HG03139 (cell line): ENCODE data around the gene SARM1.

Experiments
- ATAC-seq: cut with Tn5 transposase; IDR thresholded peaks from one replicate; pipeline ENCODE4 v1.9.1; 2021; ENCODE audit not compliant: unreplicated experiment

Gene SARM1

DNA sequence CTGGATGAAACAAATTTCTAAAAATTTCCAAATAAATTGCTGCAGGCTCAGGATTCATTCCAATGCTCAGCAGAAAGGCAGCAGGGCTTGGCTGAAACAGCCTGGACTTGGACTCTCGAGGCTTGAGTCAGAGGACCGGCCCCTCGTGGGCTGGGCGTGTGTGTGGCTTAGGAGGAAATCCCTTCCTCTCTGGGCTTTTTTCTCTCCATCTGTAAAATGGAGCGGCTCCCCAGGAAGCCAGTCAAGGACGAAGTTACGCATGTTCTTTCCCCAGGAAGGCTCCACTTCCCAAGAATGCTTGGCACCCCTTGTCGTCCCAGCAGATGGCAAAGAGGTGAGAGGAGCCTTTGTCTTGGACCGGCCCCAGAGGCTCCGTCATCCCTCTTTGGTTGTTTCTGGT, 21.0 kb downstream of the SARM1 start:
- no peak for ATAC-seq

DNA sequence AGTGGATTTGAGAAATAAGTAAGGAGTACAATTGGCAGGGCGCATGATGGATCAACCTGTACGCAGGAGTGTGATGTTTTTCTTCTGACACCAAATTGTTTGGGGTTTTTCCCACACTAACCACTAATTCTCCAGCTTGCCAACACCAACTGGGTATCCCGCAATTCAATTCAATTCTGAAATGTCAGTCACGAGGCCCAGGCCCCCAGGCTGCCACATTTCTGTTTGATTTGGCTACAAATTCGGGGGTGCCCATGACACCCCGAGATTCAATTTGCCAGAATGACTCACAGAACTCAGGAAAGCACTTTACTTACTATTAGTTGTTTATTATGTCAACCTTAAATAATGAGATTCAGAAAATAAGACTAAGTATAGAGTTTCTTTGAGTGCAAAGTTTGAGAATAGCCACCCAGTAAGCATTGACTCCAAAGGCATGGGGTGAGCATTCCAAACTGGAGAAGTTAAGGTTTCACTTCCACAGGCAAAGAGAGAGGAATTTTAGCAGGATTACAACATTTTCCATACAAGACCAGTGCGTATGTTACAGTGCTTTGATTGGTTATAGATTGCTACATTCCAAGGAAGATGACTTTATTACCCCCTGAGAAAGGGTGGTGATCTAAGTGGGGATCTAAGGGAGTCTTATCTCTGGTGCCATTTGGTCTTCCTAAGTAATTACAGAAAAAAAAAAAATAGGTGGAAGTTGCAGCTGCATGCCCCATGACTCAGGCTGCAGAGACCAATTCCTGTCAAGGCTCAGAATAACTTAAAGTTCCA, 23.0 kb downstream of the SARM1 start:
- no peak for ATAC-seq

DNA sequence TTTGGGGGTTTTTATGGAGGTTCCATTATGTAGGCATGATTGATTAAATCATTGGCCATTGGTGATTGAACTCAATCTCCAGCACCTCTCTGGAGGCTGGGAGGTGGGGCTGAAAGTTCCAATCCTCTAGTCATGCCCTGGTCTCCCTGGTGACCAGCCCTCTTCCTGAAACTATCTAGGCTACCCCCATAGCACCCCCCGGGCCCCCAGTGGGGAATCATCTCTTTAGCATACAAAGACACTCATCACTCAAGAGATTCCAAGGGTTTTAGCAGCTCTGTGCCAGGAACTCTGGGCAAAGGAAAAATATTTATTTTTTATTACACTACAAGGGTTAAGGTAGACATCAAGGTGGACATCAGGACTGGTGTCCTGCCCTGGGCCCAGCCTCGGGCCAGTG, 23.9 kb downstream of the SARM1 start:
- ATAC-seq = no peak

DNA sequence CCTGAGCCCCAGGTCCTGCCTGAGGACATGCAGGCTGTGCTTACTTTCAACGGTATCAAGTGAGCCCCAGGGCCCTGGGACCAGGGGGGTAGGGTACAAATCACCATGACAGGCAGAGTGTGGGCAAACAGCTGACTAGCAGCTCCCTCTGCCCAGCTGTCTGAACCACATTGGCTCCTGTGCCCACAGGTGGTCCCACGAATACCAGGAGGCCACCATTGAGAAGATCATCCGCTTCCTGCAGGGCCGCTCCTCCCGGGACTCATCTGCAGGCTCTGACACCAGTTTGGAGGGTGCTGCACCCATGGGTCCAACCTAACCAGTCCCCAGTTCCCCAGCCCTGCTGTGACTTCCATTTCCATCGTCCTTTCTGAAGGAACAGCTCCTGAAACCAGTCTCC, 24.5 kb downstream of the SARM1 start:
- no peak for ATAC-seq

DNA sequence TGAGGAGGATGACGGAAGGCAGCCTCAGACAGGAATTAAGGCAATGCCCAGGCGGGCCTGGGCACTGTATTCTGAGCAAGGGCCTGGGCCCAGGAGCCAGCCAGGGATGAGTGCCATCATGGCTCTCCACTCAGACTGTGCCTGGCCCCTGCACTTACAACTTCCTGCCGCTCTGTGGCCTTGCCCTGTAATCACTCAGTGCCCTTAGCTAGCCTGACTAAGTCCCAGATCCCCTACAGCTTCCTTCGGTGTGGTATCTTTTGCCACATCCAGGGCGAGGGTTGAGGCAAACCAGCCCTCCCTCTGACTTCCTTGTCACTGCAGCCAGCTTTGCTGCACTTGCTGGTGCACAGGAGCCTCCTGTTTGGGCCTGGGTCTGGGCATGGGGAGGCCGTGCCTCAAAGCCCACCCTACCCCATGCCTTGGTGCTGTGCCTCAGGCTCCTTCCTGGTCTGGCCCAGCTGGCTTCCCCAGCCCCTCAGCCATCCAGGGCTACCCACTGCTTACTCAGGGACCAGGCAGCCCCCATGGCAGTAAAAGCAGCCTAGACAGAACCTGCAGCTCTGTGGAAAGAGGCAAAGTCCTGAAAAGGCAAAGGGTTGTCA, 25.2 kb downstream of the SARM1 start:
- no peak for ATAC-seq

DNA sequence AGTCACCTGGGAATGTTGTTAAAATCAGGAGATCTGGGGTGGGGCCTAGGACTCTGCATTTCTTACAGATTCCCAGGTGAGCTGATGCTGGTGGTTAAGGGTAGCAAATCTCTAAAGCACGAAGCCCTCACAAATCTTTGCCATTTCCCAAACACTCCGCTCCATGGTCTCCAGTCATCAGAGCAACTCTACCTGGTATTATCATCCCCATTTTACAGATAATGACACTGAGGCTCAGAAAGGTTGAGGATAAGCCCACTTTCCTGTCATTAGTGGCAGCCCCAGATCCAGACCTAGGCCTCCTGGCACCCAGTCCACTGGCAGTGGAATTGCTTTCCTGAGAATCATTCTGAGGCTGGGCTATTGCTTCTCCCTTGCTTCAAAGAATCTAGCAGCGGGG, 25.8 kb downstream of the SARM1 start:
- no peak for ATAC-seq

DNA sequence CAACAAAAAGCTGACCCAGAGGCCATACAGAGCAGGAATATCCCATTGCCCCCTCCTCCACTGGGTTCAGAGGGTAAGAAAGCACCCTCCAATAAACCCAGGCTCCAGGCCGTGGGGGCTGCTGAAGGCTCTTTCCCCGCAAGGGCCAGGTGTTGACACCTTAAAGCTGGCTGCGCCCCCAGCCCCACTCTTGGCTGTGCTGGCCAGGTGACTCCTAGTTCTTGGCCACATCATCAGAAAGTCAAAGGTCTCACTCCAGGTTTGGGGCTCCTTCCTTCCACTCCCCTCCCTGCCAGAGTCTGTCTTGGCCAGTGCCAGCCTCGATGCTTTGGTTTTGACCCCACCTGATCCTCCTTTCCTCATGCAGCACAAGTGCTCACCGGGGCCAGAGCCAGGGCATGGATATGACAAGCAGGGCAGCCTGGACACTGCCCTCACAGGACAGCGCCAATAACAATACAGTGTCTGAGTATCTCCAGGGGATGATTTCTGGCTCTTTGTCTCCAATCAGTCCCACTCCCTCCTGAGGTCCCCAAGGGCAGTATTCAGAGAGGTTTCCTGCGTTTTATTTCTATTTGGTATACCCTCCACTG, 26.3 kb downstream of the SARM1 start:
- no peak for ATAC-seq

DNA sequence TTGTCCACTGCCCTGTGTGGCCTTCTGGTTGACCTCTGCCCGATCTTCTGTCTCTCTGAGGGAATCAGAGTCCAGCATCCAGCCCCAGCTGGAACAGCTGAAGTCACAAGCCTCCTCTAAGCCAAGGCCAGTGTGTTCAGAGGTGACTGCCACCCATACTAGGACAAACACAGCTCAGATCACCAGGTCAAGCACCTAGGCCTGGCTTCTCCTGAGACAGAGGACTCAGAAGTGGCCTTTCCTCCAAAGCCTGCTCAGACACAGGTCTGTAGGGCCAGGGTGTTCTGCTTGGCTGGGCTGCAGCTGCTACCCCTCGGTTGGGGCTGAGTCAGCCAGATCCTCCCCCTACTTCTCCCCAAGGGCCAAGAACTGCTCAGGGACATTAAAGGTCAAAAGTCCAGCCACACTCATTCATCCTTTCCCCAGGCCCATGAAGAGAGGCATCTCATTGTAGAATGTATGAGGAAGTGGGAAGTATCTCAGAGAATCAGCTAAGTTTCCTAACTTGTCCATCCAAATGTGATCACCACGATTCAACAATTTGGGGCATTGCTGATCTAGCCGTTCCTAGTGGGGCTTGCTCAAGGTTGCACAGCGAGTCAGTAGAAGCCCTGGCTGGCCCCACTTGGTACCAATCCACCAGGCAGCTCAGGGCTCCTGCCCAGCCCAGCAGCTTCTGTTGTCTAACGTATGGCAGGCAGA, 26.9 kb downstream of the SARM1 start:
- ATAC-seq = no peak

DNA sequence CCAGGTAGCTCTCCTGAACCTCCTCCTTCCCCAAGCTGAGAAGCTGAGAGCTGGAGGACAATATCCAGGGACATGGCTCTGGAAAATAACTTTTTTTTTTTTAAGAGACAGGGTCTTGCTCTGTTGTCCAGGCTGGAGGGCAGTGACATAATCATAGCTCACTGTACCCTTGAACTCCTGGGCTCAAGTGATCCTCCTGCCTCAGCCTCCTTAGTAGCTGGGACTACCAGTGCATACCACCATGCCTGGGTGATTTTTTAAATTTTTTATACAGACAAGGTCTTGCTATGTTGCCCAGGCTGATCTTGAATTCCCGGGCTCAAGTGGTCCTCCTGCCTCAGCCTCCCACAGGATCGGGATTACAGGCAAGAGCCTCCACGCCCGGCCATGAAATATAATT, 28.3 kb downstream of the SARM1 start:
- ATAC-seq = no peak

DNA sequence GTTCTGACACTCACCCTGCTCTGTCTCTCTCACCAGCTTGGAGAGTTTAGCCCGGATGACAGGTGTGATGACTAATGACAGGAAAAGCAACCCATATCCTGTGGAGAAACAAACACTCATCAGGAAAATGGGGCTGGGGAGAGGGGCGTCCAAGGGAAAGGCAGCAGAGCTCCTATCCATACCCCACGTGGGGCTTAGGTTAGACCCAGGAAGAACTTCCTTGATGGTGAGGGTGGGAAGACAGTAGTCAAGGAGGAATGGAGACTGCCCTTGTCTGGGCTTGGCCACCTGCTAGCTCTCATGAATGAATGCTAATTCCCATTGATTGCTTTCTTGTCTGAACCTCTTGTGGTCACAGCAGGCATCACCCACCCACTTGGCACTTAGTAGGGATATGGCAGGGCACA, 30.7 kb downstream of the SARM1 start:
- no peak for ATAC-seq

DNA sequence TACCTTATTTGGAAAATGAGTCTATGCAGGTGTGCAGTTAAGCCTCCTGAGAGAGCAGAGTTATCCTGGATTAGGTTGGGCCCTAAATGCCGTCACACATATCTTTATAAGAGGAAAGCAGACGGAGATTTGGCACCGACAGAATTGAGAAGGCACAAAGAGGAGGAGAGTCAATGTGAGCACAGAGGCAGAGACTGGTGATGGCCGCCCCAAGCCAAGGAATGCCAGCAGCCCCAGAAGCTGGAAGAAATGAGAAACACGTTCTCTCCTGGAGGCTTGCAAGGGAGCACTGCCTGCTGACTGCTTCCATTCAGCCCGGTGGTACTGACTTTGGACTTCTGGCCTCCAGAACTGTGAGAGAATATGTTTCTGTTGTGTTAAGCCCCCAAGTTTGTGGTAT, 31.4 kb downstream of the SARM1 start:
- no peak for ATAC-seq

DNA sequence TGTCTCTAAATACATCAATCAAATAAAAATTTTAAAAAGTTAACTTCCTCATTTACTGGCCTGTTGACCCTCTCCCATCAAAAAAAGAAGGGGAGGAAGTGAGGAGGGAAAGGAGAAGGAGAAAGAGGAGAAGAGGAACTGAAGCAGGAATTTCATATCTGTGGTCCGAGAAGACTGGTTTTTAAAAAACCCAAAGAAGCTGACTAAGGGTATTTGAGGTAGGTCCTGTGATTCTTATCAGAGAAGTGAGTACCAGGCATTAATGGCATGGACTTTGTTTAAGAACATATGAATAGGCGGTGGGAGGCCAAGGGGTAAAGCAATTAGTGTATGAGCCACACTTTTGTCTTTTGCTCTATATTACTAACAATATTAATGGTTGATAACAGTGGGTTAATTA, 32.5 kb downstream of the SARM1 start:
- no peak for ATAC-seq

DNA sequence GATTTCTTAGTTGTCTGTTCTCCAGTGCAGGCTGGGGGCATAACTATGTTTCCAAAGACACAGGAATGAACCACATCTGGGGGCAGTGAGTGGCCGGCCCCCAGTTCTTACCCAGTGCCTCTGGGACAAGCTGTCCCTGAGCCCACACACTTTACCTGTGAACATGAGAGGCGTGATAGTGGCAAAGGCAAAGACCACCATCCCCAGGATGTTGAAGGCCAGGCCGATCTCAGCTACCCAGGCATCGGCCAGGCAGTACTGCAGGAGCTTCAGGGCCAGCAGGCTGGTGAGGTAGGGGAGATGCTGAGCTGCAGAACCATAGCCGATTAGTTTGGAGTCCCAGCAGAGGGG, 32.9 kb downstream of the SARM1 start:
- ATAC-seq = no peak

DNA sequence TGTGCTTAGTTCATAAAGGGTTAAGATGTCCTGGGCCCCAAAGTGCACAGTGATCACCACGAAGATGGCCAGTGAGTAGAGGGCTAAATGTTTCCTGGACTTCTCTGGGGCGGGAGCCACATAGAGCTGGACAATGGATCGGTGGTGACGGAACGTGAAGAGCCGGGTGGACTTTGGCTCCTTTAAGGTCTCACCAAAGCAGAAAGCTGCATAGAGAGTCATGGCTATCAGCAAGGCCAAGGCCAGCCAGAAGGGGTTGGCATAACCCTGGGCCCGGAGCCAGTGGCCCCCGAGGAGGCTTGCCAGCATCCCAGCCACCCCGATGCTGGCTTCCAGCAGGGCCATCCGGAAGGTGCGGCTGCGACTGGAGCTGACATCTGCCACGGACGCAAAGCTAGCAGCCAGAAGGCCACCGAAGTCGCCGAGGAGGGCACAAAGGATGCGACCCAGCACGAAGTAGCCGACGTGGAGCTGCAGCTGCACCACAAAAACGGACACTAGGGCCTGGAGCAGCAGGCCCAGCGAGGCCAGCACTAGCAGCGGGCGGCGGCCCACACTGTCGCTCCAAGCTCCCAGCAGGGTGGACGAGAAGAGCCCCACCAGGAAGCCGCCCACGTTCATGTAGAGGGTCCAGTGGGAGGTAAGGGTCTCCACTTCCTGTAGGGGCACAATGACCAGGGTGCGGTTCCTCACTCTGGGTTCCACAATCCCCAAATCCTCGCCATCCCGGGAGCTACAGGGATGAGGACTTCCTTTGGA, 33.5 kb downstream of the SARM1 start:
- ATAC-seq = no peak

DNA sequence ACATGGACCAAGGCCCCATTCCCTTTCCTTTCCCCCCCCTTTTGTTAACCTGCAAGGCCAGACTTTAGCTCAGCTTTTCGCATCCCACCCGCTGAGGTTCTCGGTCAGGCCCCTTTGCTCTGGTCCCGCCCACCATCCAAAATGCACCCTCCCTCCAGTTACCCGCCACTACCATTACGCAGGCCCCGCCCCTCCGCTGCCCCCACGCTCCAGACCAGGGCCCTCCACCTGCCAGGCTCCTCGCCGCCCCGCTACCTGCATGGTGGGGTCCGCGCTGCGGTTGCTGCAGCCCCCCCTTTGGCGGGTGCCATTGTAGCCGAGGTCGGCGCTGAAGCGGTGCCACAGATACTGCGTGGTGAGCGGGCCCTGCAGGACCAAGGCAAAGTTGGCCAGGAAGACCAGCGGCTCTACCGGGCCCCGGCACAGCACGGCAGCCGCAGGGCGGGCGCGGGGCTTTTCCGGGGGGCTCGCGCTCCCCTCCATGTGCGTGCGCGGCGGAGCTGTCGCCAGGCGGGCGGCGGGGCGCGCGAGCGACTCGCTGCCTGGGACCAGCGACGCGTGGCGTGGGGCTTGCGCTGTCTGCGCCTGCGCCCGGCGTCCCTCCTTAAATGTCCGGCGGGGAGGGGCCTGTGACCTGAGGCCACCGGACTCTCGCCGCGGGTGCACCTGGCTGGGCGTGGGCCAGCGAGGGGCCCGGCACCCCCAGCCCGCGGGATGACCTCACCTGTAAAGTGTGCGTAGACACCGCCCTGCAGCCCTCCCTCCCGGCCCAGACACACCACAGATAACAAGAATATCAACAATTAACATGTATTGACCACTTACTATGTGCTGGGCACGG, 34.4 kb downstream of the SARM1 start, which contains the start of gene SLC46A1:
TSS of gene SLC46A1 (minus strand) at position 581 of the 841 bp plus-strand sequence. CDS start at position 483, 98 bp downstream.
- peak; percentile 66 for ATAC-seq

DNA sequence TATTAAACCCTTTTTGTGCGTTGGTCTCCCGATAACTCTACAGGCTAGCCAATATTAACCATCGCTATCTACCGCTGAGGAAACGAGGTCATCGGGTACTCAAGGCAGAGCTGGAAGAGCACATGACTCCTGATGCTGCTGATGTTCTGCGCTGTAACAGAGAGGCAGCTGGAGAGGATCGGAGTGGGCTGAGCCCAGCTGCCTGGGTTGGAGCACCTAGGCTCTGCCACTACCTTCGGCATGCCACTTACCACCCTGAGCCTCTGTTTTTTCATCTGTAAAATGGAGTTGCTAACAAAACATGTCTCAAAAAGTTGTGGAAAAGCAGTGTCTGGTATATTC, 35.0 kb downstream of the SARM1 start:
- no peak for ATAC-seq

DNA sequence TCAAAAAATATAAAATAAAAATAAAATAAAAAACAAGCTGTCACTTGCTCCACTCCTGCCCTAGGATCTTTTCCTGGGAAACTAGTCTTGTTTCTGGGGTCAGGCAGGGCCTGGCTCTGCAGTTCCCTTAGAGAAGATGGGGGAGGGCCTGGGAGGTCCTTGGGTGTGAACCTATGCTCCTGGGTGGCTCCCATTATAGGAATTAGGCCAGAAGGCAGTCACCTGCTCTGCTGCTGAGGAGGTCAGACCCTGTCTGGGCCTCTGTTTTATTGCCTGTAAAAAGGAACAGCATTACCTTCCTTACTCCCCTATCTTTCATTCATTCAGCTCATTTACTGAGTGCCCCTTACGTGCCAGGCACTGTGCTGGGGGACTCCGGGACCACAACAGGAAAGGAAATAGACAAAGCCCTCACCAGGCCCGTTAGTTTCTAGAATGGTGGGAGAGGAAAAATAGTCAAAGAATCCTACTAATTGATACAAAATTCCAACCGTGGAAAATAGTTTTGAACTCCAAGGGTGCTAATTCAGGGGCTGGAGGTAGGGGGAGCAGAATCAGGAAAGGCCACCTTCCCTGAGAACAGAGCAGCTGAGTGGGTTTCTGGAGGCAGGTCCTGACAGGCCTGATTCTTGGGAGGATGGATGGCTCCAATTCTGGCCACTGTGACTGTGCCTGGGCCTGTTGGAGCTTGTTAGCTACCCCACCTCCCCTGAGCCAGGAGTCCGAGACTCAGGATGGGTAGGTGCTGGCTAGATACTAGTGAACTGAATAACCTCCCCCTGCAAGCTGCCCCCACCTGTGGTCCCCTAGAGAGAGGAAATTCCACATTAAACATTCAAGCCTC, 35.9 kb downstream of the SARM1 start:
- no peak for ATAC-seq

DNA sequence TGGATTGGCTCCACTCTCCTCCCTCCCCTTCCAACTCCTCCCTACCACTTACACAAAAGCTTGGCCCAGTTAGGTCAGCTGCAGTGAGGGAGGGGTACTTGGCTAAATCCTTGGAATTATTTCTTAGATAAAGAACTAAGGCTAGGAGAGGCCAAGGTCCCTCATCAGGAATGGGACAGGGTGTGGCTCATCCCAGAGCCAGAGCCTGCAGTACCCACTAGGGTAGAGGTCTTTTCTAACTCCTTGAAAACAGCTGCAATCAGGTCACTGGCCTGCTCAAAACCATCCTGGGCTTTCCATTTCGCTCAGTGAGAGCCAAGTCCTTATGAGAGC, 36.4 kb downstream of the SARM1 start:
- no peak for ATAC-seq

DNA sequence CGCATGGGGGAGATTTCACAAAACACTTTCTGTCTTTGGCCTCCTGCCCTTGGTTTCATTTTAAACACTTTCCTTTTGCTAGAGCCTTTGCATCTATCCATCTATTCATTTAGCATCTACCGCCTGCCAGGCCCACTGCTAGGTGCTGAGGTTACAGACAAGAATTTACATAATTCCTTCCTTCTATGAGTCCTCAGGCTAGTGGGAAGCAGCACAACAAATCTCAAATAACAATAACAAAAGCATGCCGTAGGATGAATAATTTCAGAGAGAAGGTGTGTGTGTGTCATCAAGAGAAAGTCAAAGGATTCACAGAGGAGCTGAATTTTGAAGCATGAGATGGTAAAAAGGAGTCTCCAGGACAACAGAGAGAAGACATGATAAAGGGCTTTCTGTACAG, 40.6 kb downstream of the SARM1 start:
- ATAC-seq = no peak

DNA sequence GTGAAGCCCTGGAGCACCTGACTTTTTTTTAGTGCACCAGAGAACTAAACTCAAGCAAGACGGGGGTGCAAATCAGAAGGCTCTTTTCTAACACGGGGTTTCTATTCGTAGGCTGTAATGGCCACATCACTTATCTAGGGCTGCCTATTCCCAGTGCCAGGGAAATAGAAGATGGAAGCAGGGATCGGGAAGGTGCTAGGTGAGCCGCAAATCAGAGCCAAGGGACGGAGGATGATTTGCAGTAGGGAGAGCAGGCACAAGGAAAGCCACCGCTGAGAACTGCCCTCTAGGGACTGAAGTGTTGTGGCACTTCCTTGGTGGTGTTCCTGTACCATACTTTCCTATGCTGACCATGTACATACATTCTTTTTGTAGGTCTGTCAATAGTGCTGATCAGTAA, 42.3 kb downstream of the SARM1 start:
- no peak for ATAC-seq
